GM12891 (cell line): ENCODE data around the gene CEACAM19. TPM values are rescaled to one million over a fixed set of nuclear protein-coding genes. Genes with fewer than 3 reads are reported as not detected.
"Not testable (repeated sequence)": the region's sequence is repeated elsewhere in the genome, so short reads cannot be mapped to it uniquely, and the experiment has no call there.

ENCODE experiments used
- DNase-seq: peaks from one replicate; pipeline ENCODE4 v3.0.0; 2011; ENCODE audit warnings: low spot score; ENCODE audit not compliant: insufficient read length
- FAIRE-seq: peaks from 2 replicates; lab custom pipeline; 2011; peaks lifted over from hg19 to GRCh38; lab: Jason Lieb, UNC
- PAX5 ChIP-seq: IDR thresholded peaks from 2 replicates; pipeline ENCODE4 v1.6.1; 2011; ENCODE audit warnings: low read length, moderate library complexity, mild to moderate bottlenecking; ENCODE audit not compliant: insufficient read depth, severe bottlenecking
- POLR2A ChIP-seq: IDR thresholded peaks from 2 replicates; pipeline ENCODE4 v1.6.1; 2011; ENCODE audit warnings: low read depth, low read length, control low read depth
- POLR2AphosphoS5 ChIP-seq: IDR thresholded peaks from 2 replicates; pipeline ENCODE4 v1.6.1; 2011; ENCODE audit warnings: low read depth, low read length, control low read depth
- POU2F2 ChIP-seq: IDR thresholded peaks from 2 replicates; pipeline ENCODE4 v1.6.1; 2011; ENCODE audit warnings: low read depth, mild to moderate bottlenecking, control low read depth, low read length, moderate library complexity
- SPI1 ChIP-seq: IDR thresholded peaks from 2 replicates; pipeline ENCODE4 v1.6.1; 2011; ENCODE audit warnings: low read depth, low read length, control low read depth
- TAF1 ChIP-seq: IDR thresholded peaks from 2 replicates; pipeline ENCODE4 v1.6.1; 2011; ENCODE audit warnings: low read depth, low read length, control low read depth
- polyA plus RNA-seq: library from polyadenylated mRNA; unstranded; fragments of >200 nt; gene quantifications from one replicate; pipeline ENCODE4 v1.2.1, GENCODE V29; 2012; ENCODE audit warnings: low read depth, missing spikeins, inconsistent platforms; ENCODE audit not compliant: missing spikeins

CEACAM19 gene, protein sequence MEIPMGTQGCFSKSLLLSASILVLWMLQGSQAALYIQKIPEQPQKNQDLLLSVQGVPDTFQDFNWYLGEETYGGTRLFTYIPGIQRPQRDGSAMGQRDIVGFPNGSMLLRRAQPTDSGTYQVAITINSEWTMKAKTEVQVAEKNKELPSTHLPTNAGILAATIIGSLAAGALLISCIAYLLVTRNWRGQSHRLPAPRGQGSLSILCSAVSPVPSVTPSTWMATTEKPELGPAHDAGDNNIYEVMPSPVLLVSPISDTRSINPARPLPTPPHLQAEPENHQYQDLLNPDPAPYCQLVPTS
- 0.22 TPM for polyA plus RNA-seq

DNA sequence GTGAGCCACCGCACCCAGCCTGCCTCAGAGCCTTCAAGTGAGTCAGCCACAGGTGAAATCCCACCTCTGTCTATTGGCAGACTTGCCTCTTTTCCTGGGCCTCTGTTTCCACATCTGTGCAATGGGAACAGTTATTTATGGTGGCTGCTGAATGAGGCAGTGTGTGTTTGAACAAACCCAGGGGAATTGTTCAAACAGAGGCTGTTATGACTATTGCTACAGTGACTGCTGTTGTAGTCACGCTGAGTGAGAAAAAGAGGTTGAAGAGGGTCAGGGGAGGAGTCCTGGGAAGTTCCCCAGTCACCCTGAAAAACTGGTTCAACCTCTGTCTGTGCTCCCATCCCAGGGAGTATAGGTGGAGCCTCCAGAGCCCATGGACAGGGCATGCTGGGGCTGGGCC lies at the start of gene CEACAM19:
Gene CEACAM19, plus strand, starts transcription at position 83 of the 400 bp plus-strand sequence. CDS start 450 bp downstream, outside the sequence.
- no peak for FAIRE-seq
- TF ChIP-seq TAF1 = no peak
- TF ChIP-seq POLR2AphosphoS5 = no peak
- DNase-seq = no peak

GRCh38 chr19:44623080-44623479 lies 48.2 kb upstream of the CEACAM19 start:
- no peak for TF ChIP-seq SPI1
- no peak for TF ChIP-seq TAF1
- no peak for TF ChIP-seq PAX5
- no peak for DNase-seq
- no peak for FAIRE-seq

- TF ChIP-seq PAX5 = no peak
- no peak for TF ChIP-seq TAF1
- TF ChIP-seq POLR2AphosphoS5 = no peak
- no peak for TF ChIP-seq POU2F2
- DNase-seq (no peak), FAIRE-seq (no peak)
Measured at GRCh38 chr19:44623626-44624025, 47.7 kb upstream of the CEACAM19 start.

DNA sequence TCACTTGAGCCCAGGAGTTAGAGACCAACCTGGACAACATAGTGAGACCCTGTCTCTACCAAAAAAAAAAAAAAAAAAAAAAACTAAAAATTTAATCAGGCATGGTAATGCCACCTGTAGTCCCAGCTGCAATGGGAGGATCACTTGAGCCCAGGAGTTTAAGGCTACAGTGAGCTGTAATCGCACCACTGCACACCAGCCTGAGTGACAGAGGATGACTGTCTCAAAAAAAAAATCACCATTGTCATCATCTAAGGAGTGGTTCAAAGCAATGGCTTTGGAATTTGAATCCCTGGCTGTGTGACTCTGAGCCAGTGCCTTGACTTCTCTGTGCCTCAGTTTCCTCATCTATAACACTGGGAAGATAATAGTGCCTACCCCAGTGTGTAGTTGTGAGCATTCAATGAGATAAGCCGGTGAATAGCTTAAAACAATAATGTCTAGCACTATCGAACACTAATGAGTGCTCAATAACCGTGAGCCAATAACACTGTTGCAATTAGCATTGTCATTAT lies 46.4 kb upstream of the CEACAM19 start:
- TF ChIP-seq TAF1 = no peak
- no peak for TF ChIP-seq SPI1
- TF ChIP-seq POLR2AphosphoS5 = no peak
- TF ChIP-seq POLR2A = no peak
- no peak for TF ChIP-seq PAX5
- no peak for TF ChIP-seq POU2F2
- FAIRE-seq (no peak), DNase-seq (no peak)

DNA sequence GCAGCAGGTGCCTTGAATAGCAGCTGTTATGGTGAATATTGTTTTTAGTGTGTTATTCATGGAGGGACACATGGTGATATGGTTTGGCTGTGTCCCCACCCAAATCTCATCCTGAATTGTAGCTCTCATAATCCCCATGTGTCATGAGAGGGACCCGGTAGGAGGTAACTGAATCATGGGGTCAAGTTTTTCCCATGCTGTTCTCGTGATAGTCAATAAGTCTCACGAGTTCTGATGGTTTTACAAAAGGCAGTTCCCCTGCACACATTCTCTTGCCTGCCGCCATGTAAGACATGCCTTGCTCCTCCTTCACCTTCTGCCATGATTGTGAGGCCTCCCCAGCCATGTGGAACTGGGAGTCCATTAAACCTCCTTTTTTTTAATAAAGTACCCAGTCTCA lies 45.6 kb upstream of the CEACAM19 start:
- not testable (repeated sequence) for FAIRE-seq, DNase-seq

DNA sequence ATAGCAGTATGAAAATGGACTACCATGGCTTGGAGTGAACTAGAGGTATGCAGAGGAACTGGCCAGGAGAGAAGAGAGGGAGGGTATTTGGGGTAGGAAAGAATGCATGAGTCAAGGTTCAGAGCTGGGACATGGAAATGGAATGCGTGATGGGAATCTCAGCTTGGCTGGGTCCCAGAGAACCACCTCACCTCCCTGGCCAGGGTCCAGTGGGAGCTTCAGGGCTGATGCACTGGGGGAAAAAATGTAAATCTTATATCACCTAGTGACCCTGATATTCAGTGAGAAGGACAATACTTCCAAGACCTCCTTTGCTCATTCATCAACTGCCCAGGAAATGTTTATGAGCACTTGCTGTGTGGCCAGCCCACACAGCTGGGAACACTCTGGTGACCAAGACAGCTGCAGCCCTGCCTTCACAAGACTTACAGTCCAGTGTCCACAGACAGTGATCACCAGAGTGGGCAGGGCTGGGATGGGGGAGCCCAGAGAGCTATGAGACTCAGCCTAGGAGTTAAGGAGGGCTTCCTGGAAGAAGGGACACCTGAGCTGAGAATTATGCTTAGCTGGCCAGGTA lies 45.1 kb upstream of the CEACAM19 start:
- no peak for FAIRE-seq
- no peak for TF ChIP-seq SPI1
- no peak for TF ChIP-seq PAX5
- TF ChIP-seq POLR2A = no peak
- no peak for TF ChIP-seq POLR2AphosphoS5
- no peak for TF ChIP-seq POU2F2
- TF ChIP-seq TAF1 = no peak
- DNase-seq = no peak

DNA sequence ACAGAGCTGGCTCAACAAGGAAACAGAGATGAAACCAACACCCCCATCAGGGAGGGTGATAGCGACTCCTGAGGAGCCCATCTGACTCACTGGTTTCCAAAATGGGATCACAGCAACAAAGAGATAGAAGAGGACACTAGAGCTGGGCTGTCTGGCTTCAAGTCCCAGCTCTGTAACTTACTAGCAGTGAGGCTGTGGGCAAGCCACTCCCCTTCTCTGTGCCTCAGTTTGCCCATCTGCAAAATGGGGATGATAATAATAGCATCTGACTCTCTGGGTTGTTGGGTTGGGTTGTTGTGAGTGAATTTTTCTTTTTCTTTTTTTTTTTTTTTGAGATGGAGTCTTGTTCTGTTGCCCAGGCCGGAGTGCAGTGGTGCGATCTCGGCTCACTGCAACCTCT lies 43.7 kb upstream of the CEACAM19 start:
- FAIRE-seq = no peak

GRCh38 chr19:44628793-44629192 lies 42.5 kb upstream of the CEACAM19 start:
- DNase-seq = no peak
- no peak for FAIRE-seq
- TF ChIP-seq TAF1 (no peak), POLR2AphosphoS5 (no peak), SPI1 (no peak), POU2F2 (no peak), PAX5 (no peak), POLR2A (no peak)

More for the DNA sequence above, 43.7 kb upstream of the CEACAM19 start:
- TF ChIP-seq POU2F2 (no peak), TAF1 (no peak), POLR2A (no peak), SPI1 (no peak), POLR2AphosphoS5 (no peak), PAX5 (no peak)
- DNase-seq = no peak

DNA sequence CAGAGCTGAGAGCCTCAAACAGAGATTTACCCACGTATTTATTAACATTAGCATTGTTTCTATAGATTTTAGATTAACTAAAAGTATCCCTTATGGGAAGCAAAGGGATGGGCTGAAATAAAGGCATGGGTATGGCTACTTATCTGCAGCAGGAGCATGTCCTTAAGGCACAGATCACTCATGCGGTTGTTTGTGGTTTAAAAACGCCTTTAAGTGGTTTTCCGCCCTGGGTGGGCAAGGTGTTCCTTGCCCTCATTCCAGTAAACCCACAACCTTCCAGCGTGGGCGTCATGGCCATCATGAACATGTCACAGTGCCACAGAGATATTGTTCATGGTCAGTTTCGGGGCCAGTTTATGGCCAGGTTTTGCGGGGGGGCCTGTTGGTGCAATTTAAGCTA lies 39.7 kb upstream of the CEACAM19 start:
- FAIRE-seq, DNase-seq: not testable (repeated sequence)

GRCh38 chr19:44634058-44634457 lies 37.2 kb upstream of the CEACAM19 start:
- not testable (repeated sequence) for FAIRE-seq, DNase-seq

DNA sequence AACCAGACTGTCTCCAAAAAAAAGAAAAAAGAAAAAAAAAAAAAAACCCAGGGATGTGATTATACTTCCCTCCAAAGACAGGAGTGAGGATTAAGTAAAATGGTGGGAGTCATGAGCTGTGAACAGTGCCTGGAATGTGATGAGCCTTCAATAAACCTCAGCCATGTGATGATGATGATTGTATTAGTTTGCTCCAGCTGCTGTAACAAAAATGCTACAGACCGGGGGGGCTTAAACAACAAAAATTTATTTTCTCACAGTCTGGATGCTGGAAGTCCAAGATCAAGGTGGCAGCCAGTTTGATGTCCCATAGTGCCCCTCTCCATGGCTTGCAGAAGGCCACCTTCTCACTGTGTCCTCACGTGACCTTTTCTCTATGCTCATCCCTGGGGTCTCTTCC lies 36.5 kb upstream of the CEACAM19 start:
- DNase-seq = no peak
- no peak for TF ChIP-seq POLR2A
- TF ChIP-seq POU2F2 = no peak
- no peak for TF ChIP-seq PAX5
- TF ChIP-seq TAF1 = no peak
- TF ChIP-seq POLR2AphosphoS5 = no peak
- TF ChIP-seq SPI1 = no peak
- no peak for FAIRE-seq
